NCI-H1436 (cell line): Measurements from ENCODE around the gene FMN1.

Experiments used
- DNase-seq: peaks from one replicate; lab custom pipeline; 2025; lab: John Stamatoyannopoulos, UW

The FMN1 gene

GRCh38 chr15:33194704-33195670, at the start of gene FMN1:
Gene FMN1 (minus strand): TSS chr15:33194714. CDS start chr15:33154914, 39,800 bp downstream.
- DNase-seq: peak; percentile 50

- no peak for DNase-seq
Observed at GRCh38 chr15:33243869-33244268, 49.4 kb upstream of the FMN1 start.

GRCh38 chr15:33243393-33243792, 48.9 kb upstream of the FMN1 start:
- no peak for DNase-seq

GRCh38 chr15:33242669-33243191, 48.2 kb upstream of the FMN1 start:
- DNase-seq: no peak

GRCh38 chr15:33242165-33242564, 47.7 kb upstream of the FMN1 start:
- no peak for DNase-seq

GRCh38 chr15:33236841-33237509, 42.5 kb upstream of the FMN1 start:
- no peak for DNase-seq

GRCh38 chr15:33234020-33234461, 39.5 kb upstream of the FMN1 start:
- DNase-seq: no peak

- DNase-seq: no peak
Observed at GRCh38 chr15:33226559-33227181, 32.2 kb upstream of the FMN1 start.

GRCh38 chr15:33218071-33218491, 23.6 kb upstream of the FMN1 start:
- no peak for DNase-seq

GRCh38 chr15:33215941-33216872, 21.7 kb upstream of the FMN1 start:
- DNase-seq: no peak

- DNase-seq: no peak
Observed at GRCh38 chr15:33211176-33211808, 16.8 kb upstream of the FMN1 start.

- no peak for DNase-seq
Observed at GRCh38 chr15:33209575-33210481, 15.3 kb upstream of the FMN1 start.

GRCh38 chr15:33207646-33208045, 13.1 kb upstream of the FMN1 start:
- DNase-seq: no peak

- DNase-seq: no peak
Observed at GRCh38 chr15:33206366-33206765, 11.9 kb upstream of the FMN1 start.

- no peak for DNase-seq
Observed at GRCh38 chr15:33204926-33205325, 10.4 kb upstream of the FMN1 start.

- DNase-seq: no peak
Observed at GRCh38 chr15:33204087-33204486, 9.6 kb upstream of the FMN1 start.

GRCh38 chr15:33201491-33202231, 7.1 kb upstream of the FMN1 start:
- no peak for DNase-seq

GRCh38 chr15:33200903-33201302, 6.4 kb upstream of the FMN1 start:
- no peak for DNase-seq

GRCh38 chr15:33200444-33200843, 5.9 kb upstream of the FMN1 start:
- DNase-seq: no peak
